Ovary (tissue), 9 donors: ENCODE data around the gene APC. TPM values are rescaled to one million over a fixed set of nuclear protein-coding genes. Genes with fewer than 3 reads are reported as not detected.
A peak's percentile ranks its signal among the peaks of the same experiment; 100 is the strongest.
"Not testable (repeated sequence)": the region's sequence is repeated elsewhere in the genome, so short reads cannot be mapped to it uniquely, and the experiment has no call there.

ENCODE experiments used
- DNase-seq, 5 donors: peaks; one replicate each; pipeline ENCODE4 v3.0.0-alpha.2; 2019 to 2020
- H3K27ac ChIP-seq, 2 donors: fragments of 200-600 bp; one replicate each; pipeline versions ENCODE4 v1.5.1 to v1.8.0; 2019 to 2022
- H3K27me3 ChIP-seq: fragments of 200-600 bp; one replicate; pipeline ENCODE4 v1.8.0; 2022
- H3K36me3 ChIP-seq: fragments of 200-600 bp; sonication (generic); one replicate; pipeline ENCODE4 v1.5.1; 2019
- H3K4me1 ChIP-seq: one replicate; pipeline ENCODE4 v1.8.1; 2013; ENCODE audit warnings: mild to moderate bottlenecking, moderate library complexity; ENCODE audit not compliant: insufficient read depth
- H3K4me3 ChIP-seq: fragments of 200-600 bp; sonication (generic); one replicate; pipeline ENCODE4 v1.5.1; 2017
- H3K9me3 ChIP-seq, 2 donors: fragments of 200-600 bp in 1 of 2; sonication (generic) in 1 of 2; one replicate each; pipeline versions ENCODE4 v1.5.1 to v1.8.1; 2013 to 2019; ENCODE audit warnings: mild to moderate bottlenecking in 1 of 2, moderate library complexity in 1 of 2
- EP300 ChIP-seq: sonication (generic); formaldehyde crosslinking; IDR thresholded peaks from one replicate; pipeline ENCODE4 v1.6.1; 2017; ENCODE audit warnings: antibody characterized with exemption
- POLR2A ChIP-seq: fragments of 450-650 bp; IDR thresholded peaks from one replicate; pipeline ENCODE4 v1.6.1; 2017; ENCODE audit warnings: antibody characterized with exemption, mild to moderate bottlenecking, moderate library complexity
- WGBS, 3 donors: extraction: QIAGEN DNeasy Blood & Tissue Kit in 1 of 3; methylation state at CpG; one replicate each; pipeline versions ENCODE4 v1.1.5 to v1.1.7; 2013 to 2017; 5-methylcytosine and 5-hydroxymethylcytosine counted together
- intact Hi-C, 4 donors: fragments of 100-400 bp; cut with DNase I; formaldehyde crosslinking; loops; one replicate each; pipeline versions ENCODE4 v1.11.0 to v1.15.1; 2022 to 2023
- polyA plus RNA-seq, 2 donors: library from polyadenylated mRNA; stranded (reverse); fragments of 200-250 nt in 1 of 2; fragments of 350-450 nt in 1 of 2; fragmentation: Illumina TruSeq in 1 of 2; extraction: RNeasy Lipid Tissue Mini Kit (QIAGEN cat#74804) in 1 of 2; gene quantifications; one replicate each; pipeline ENCODE4 v1.2.3, GENCODE V29; 2013 to 2014
- total RNA-seq, 7 donors: library from RNA; depleted of rRNA in 2 of 7; stranded (reverse); fragments of >200 nt in 2 of 7; fragmentation: NEBNext Ultra II Directional in 3 of 7; extraction: Animal tissue kit (Norgen Biotek cat#: 25700) in 3 of 7; gene quantifications; one replicate each; pipeline versions ENCODE4 v1.1.0 to v1.2.4, GENCODE V29; 2016 to 2023
- TF ChIP-seq, protein P1 (sequence below), 3 donors: fragments of 450-650 bp in 2 of 3; fragments of 200-600 bp in 1 of 3; IDR thresholded peaks; one replicate each; pipeline versions ENCODE4 v1.5.1 to v1.8.0; 2016 to 2022; ENCODE audit warnings: antibody characterized with exemption in 3 of 3, mild to moderate bottlenecking in 1 of 3
- donor health status: DM: no; HTN: no; CAD: no; lungs with moderate emphysema.
- donor health status: DM: no; HTN: no; CAD: no.
- donor health status: Bipolar disorder and iron deficiency.
- donor health status: DM: yes; HTN: yes; CAD: no.
- donor health status: DM: no; HTN: no; CAD: no.
- donor health status: DM: yes; HTN: yes; CAD: no.

The APC gene
- total and polyA plus RNA-seq, 9 donors: 5.1 to 44.6 (median 33.2) TPM

DNA sequence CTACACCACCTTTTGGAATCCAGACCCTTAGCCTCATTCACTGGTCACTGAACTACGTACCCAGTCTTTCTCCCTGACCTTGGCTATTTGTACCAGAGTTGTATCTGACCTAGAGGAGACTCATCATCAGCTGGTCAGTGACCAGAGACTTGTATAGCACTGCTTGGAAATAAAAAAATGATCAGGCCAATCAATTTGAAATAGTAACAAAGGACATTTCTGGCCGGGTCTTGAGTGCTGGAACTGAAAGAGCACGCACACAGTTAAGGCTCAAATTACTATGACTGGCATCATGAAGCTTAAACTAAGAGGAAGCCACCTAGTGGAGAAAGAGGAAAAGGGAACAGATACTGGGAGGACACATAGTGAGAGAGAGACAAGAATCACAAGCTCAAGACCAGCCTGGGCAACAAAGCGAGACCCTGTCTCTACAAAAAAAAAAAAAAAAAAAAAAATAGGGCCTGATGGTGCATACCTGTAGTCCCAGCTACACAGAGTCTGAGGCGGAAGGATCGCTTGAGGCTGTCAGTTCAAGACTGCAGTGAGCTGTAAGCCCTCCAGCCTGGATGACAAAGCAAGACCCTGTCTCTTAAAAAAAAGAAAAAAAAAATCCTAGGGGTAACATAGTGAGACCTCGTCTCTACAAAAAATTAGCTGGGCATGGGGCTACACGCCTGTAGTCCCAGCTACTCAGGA is 110.6 kb downstream of the APC start:
- no peaks in the 10 kb centered on the region for H3K9me3 ChIP-seq
- no peaks in the 10 kb centered on the region for H3K36me3 ChIP-seq
- DNase-seq: no peak
- 36 to 46% (median 45%) methylated on average over 8 of the region's 8 CpGs for WGBS, 3 donors
- H3K27ac ChIP-seq: no peak overlapping the region
- no peak for TF ChIP-seq POLR2A
- TF ChIP-seq EP300: no peak
- TF ChIP-seq, protein P1, sequence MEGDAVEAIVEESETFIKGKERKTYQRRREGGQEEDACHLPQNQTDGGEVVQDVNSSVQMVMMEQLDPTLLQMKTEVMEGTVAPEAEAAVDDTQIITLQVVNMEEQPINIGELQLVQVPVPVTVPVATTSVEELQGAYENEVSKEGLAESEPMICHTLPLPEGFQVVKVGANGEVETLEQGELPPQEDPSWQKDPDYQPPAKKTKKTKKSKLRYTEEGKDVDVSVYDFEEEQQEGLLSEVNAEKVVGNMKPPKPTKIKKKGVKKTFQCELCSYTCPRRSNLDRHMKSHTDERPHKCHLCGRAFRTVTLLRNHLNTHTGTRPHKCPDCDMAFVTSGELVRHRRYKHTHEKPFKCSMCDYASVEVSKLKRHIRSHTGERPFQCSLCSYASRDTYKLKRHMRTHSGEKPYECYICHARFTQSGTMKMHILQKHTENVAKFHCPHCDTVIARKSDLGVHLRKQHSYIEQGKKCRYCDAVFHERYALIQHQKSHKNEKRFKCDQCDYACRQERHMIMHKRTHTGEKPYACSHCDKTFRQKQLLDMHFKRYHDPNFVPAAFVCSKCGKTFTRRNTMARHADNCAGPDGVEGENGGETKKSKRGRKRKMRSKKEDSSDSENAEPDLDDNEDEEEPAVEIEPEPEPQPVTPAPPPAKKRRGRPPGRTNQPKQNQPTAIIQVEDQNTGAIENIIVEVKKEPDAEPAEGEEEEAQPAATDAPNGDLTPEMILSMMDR (IDR thresholded peaks at IDR 0.05): no peak
- intact Hi-C loops: no loop called here
- H3K27me3 ChIP-seq: no peaks in the 10 kb centered on the region
- no peak overlapping the region for H3K4me3 ChIP-seq
- no peaks in the 10 kb centered on the region for H3K4me1 ChIP-seq

DNA sequence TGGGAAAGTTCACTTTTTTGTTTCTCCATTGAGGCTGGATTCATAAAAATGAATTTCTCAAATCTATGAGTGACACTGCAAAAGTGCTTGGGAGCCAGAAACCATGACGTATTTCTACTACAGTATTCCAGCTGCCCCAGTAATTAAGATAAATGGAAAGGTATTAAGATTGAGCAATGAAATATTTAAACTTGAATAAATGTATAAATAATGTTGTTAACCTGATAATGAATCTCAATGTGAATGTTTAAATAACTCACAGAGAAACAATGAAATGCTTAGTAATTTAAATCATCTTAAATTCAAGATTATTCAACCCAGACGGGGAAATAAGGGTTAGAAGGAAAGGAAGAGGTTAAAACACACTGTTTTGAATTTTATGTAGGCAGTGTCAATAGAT is 112.2 kb downstream of the APC start:
- Histone ChIP-seq H3K4me1 (no peaks in the 10 kb centered on the region), H3K9me3 (no peaks in the 10 kb centered on the region), H3K36me3 (no peaks in the 10 kb centered on the region), H3K4me3 (no peak overlapping the region), H3K27me3 (no peaks in the 10 kb centered on the region), H3K27ac (no peak overlapping the region)
- DNase-seq: no peak
- TF ChIP-seq POLR2A (no peak), EP300 (no peak)
- TF ChIP-seq, protein P1 (IDR thresholded peaks at IDR 0.05): no peak
- intact Hi-C loops: no loop called here
- WGBS, 3 donors: 43 to 57% (median 45%) methylated on average over 2 of the region's 2 CpGs

DNA sequence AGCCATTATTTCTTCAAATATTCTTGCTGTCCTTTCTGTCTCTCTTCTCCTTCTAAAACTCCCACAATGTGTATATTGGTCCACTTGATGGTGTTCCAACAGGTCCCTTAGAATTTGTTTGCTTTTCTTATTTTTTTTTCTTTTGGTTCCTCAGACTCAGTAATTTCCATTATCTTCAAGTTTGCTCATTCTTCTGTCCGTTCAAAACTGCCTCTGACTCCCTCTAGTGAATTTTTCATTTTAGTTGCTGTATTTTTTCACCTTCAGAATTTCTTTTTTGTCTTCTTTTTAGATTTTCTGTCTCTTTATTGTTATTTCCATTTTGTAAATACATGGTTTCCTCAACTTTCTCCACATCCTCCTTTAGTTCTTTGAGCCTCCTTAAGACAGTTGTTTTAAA is 117.0 kb downstream of the APC start:
- no peak for DNase-seq
- Histone ChIP-seq H3K9me3 (no peaks in the 10 kb centered on the region), H3K27me3 (no peaks in the 10 kb centered on the region), H3K27ac (no peak overlapping the region), H3K4me3 (no peak overlapping the region), H3K4me1 (no peaks in the 10 kb centered on the region), H3K36me3 (no peaks in the 10 kb centered on the region)
- TF ChIP-seq, protein P1 (IDR thresholded peaks at IDR 0.05): no peak
- no peak for TF ChIP-seq EP300
- intact Hi-C loops: no loop called here
- 48 to 69% (median 58%) methylated on average over 1 of the region's 1 CpG for WGBS, 3 donors

DNA sequence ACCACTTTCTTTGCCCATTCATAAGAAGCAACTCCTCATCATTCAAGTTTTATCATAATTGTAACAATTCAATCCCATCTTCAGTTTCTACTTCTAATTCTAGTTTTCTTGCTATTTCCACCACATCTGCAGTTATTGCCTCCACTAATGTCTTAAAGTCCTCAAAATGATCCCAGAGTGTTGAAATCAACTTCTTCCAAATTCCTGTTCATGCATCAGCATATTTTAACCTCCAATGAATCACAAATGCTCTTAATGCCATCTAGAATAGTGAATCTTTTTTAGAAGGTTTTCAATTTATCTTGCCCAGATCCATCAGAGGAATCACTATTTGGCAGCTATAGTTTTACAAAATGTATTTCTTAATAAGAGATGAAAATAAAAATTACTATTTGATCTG is 120.2 kb downstream of the APC start:
- H3K4me3 ChIP-seq: no peak overlapping the region
- peaks cover 11% of the 10 kb centered on the region for H3K4me1 ChIP-seq
- TF ChIP-seq POLR2A (no peak), EP300 (no peak)
- TF ChIP-seq, protein P1 (IDR thresholded peaks at IDR 0.05): no peak
- H3K27ac ChIP-seq: no peak overlapping the region
- no peak for DNase-seq
- H3K27me3 ChIP-seq: no peaks in the 10 kb centered on the region
- no peaks in the 10 kb centered on the region for H3K36me3 ChIP-seq
- intact Hi-C loops: no loop called here
- no peaks in the 10 kb centered on the region for H3K9me3 ChIP-seq

DNA sequence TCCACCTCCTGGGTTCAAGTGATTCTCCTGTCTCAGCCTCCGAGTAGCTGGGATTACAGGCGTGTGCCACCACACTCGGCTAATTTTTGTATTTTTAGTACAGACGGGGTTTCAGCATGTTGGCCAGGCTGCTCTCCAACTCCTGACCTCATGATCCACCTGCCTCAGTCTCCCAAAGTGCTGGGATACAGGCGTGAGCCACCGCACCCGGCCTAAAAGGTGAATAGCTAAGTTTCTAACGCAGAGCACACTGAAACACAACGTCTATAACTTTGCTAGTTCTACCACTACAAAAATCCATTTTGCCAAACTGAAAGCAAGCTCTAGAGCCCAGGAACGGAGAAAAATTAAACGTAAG is 122.9 kb downstream of the APC start:
- DNase-seq: peak in 1 of 5 donors; percentile 26
- WGBS, 3 donors: 57 to 62% (median 58%) methylated on average over 11 of the region's 11 CpGs
- H3K27me3 ChIP-seq, H3K9me3 ChIP-seq, H3K36me3 ChIP-seq, intact Hi-C loops: not testable (repeated sequence)
- H3K27ac ChIP-seq: peak overlapping the region in 1 of 2 donors; percentile 46
- H3K4me3 ChIP-seq: peak overlapping the region; percentile 84
- H3K4me1 ChIP-seq: peaks cover 11% of the 10 kb centered on the region
